Measurements from ENCODE around the gene ADAM12.

DNA sequence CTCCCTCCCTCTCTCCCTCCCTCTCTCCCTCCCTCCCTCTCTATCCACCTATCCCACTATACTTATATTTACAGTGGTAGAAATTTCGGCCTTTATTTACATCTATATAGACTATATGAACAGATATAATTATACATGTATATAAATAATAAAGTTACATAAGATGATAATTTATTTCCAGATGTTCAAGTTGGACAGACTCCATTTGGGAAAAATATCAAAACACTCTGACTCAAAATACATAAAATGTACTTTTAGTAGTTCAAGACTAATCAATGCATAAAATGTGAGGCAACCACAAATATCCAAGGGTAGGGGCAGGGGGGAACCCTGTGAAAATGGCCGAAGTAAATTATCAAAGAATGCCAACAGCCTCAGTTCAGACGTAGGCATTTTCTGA lies 288.9 kb downstream of the ADAM12 start:
- TF ChIP-seq MXI1 (conservative IDR thresholded peaks at IDR 0.05; ENCODE audit: poor library complexity, severe bottlenecking) (no peak), EZH2 (IDR thresholded peaks at IDR 0.05; ENCODE audit: borderline replicate concordance, insufficient read depth, low read length, poor library complexity, severe bottlenecking) (no peak), SMC3 (conservative IDR thresholded peaks at IDR 0.05; ENCODE audit: poor library complexity) (no peak), EP300 (conservative IDR thresholded peaks at IDR 0.05; ENCODE audit: poor library complexity, severe bottlenecking) (no peak), TAF1 (IDR thresholded peaks at IDR 0.05; ENCODE audit: low read depth) (no peak)
- TF ChIP-seq, protein P1, sequence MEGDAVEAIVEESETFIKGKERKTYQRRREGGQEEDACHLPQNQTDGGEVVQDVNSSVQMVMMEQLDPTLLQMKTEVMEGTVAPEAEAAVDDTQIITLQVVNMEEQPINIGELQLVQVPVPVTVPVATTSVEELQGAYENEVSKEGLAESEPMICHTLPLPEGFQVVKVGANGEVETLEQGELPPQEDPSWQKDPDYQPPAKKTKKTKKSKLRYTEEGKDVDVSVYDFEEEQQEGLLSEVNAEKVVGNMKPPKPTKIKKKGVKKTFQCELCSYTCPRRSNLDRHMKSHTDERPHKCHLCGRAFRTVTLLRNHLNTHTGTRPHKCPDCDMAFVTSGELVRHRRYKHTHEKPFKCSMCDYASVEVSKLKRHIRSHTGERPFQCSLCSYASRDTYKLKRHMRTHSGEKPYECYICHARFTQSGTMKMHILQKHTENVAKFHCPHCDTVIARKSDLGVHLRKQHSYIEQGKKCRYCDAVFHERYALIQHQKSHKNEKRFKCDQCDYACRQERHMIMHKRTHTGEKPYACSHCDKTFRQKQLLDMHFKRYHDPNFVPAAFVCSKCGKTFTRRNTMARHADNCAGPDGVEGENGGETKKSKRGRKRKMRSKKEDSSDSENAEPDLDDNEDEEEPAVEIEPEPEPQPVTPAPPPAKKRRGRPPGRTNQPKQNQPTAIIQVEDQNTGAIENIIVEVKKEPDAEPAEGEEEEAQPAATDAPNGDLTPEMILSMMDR (IDR thresholded peaks at IDR 0.05; ENCODE audit: poor library complexity, severe bottlenecking): no peak
